Central memory CD4-positive, alpha-beta T cell (primary cell): Measurements from ENCODE around the gene CHKA.

Experiments used
- DNase-seq: peaks from one replicate; pipeline ENCODE4 v3.0.0; 2022

CHKA gene

GRCh38 chr11:68012044-68012842, 108.9 kb downstream of the CHKA start:
- no peak for DNase-seq

- DNase-seq = no peak
Measured at GRCh38 chr11:68011051-68011943, 109.9 kb downstream of the CHKA start.

GRCh38 chr11:68010090-68011041, 110.8 kb downstream of the CHKA start, which contains the start of gene ALDH3B1:
Gene ALDH3B1, plus strand, starts transcription at chr11:68010327. Its CDS starts 4,971 bp downstream, at chr11:68015298.
- DNase-seq = no peak

GRCh38 chr11:68009391-68010089, 111.6 kb downstream of the CHKA start:
- no peak for DNase-seq

GRCh38 chr11:68008381-68009337, 112.5 kb downstream of the CHKA start:
- no peak for DNase-seq

- DNase-seq = no peak
Measured at GRCh38 chr11:68007498-68008380, 113.4 kb downstream of the CHKA start.

GRCh38 chr11:68006606-68007166, 114.5 kb downstream of the CHKA start:
- no peak for DNase-seq

- no peak for DNase-seq
Measured at GRCh38 chr11:68004551-68005335, 116.4 kb downstream of the CHKA start.

GRCh38 chr11:68003846-68004550, 117.2 kb downstream of the CHKA start, which contains the start of gene UNC93B1:
Gene UNC93B1, minus strand, starts transcription at chr11:68004097. Its CDS starts 54 bp downstream, at chr11:68004043.
- DNase-seq = peak; percentile 71

GRCh38 chr11:68002938-68003845, 118.0 kb downstream of the CHKA start:
- DNase-seq = peak; percentile 64
